Measurements from ENCODE around the gene ALDOC.

Gene ALDOC

DNA sequence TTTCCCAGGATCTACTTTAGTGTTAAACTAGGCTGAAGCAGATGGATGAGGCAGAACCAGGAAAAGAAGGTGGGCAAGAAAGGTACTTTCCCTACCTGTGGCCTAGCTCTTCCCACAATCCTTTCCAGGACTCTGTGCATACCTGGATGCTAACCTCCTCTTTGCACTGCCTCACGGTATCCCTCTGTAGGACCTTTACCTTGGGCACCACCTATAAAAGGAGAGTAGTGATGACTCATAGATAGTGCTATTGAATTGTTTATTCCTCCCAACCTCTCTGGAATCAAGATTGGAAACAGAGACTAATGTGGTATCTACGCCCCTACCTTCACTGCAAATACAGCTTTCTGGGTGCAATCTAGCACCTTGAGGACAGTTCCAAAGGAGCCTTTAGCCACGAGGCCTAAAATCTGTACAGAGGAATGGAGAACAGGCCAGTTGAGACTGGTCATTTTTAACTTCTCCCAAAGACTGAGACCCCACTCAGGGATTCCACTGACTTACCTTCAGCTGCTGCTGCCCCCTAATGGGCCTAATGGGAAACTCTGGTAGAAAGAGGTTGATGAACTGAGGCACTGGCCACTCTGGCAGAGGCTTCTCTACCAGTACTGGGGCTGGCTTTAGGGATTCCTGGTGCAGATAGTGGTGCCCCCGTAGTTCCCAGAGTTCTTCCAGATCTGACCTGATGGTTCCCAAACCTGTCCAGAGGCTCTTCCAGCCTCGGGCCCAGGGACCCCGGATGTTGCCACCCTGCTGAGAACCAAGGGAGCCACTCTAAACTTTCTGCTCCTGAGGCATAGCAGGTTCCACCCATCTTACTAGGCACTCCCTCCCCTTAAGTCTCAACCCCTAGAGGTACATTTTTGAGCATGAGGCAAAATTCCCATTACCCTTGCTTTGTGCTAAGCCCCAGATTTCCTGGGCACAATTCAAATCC, 36.5 kb upstream of the ALDOC start:
- TF ChIP-seq ZBTB7A (IDR thresholded peaks at IDR 0.05; ENCODE audit: low read depth) (no peak), RAD21 (IDR thresholded peaks at IDR 0.05; ENCODE audit: low read depth) (peak; percentile 32)

- TF ChIP-seq YY1 (IDR thresholded peaks at IDR 0.05; ENCODE audit: low read depth) (no peak), TCF12 (IDR thresholded peaks at IDR 0.05; ENCODE audit: low read depth) (no peak), ZBTB7A (IDR thresholded peaks at IDR 0.05; ENCODE audit: low read depth) (no peak), CEBPB (IDR thresholded peaks at IDR 0.05) (no peak), TAF1 (IDR thresholded peaks at IDR 0.05; ENCODE audit: low read depth) (no peak), EGR1 (IDR thresholded peaks at IDR 0.05) (no peak), NFIC (IDR thresholded peaks at IDR 0.05) (no peak), RAD21 (IDR thresholded peaks at IDR 0.05; ENCODE audit: low read depth) (no peak), CREB1 (IDR thresholded peaks at IDR 0.05; ENCODE audit: low read depth) (no peak), TEAD4 (IDR thresholded peaks at IDR 0.05) (no peak), FOXM1 (IDR thresholded peaks at IDR 0.05; ENCODE audit: borderline replicate concordance, low read depth) (no peak), USF1 (IDR thresholded peaks at IDR 0.05) (no peak), EP300 (IDR thresholded peaks at IDR 0.05; ENCODE audit: borderline replicate concordance) (no peak)
- TF ChIP-seq, protein P1, sequence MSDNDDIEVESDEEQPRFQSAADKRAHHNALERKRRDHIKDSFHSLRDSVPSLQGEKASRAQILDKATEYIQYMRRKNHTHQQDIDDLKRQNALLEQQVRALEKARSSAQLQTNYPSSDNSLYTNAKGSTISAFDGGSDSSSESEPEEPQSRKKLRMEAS (IDR thresholded peaks at IDR 0.05) = no peak
- TF ChIP-seq, protein P2, sequence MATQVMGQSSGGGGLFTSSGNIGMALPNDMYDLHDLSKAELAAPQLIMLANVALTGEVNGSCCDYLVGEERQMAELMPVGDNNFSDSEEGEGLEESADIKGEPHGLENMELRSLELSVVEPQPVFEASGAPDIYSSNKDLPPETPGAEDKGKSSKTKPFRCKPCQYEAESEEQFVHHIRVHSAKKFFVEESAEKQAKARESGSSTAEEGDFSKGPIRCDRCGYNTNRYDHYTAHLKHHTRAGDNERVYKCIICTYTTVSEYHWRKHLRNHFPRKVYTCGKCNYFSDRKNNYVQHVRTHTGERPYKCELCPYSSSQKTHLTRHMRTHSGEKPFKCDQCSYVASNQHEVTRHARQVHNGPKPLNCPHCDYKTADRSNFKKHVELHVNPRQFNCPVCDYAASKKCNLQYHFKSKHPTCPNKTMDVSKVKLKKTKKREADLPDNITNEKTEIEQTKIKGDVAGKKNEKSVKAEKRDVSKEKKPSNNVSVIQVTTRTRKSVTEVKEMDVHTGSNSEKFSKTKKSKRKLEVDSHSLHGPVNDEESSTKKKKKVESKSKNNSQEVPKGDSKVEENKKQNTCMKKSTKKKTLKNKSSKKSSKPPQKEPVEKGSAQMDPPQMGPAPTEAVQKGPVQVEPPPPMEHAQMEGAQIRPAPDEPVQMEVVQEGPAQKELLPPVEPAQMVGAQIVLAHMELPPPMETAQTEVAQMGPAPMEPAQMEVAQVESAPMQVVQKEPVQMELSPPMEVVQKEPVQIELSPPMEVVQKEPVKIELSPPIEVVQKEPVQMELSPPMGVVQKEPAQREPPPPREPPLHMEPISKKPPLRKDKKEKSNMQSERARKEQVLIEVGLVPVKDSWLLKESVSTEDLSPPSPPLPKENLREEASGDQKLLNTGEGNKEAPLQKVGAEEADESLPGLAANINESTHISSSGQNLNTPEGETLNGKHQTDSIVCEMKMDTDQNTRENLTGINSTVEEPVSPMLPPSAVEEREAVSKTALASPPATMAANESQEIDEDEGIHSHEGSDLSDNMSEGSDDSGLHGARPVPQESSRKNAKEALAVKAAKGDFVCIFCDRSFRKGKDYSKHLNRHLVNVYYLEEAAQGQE (IDR thresholded peaks at IDR 0.05; ENCODE audit: low read depth) = no peak
Observed at GRCh38 chr17:28612531-28612930, 35.8 kb upstream of the ALDOC start.

DNA sequence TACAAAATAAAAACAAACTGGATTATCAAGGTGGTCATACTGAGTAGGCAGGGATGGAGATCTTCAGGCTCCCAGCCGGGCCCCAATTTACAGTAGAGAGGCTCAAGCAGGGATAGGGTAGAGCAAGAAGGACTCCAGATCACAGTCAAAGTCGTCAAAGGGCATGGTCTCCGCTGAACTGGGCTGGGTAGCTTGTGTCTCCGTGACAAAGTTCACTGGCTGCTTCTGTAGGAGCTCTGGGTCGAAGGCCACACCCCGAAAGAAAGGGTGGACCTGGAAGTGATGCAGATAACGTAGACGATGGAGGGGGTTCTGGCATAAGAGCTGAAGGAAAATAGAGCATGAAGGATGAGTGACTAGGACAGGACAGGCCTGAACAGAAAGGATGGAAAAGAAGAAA, 33.7 kb upstream of the ALDOC start:
- TF ChIP-seq, protein P2 (IDR thresholded peaks at IDR 0.05; ENCODE audit: low read depth) = no peak
- no peak for TF ChIP-seq RAD21 (IDR thresholded peaks at IDR 0.05; ENCODE audit: low read depth)
- no peak for TF ChIP-seq FOXM1 (IDR thresholded peaks at IDR 0.05; ENCODE audit: borderline replicate concordance, low read depth)
- no peak for TF ChIP-seq TCF12 (IDR thresholded peaks at IDR 0.05; ENCODE audit: low read depth)
- TF ChIP-seq ZBTB7A (IDR thresholded peaks at IDR 0.05; ENCODE audit: low read depth) = no peak

DNA sequence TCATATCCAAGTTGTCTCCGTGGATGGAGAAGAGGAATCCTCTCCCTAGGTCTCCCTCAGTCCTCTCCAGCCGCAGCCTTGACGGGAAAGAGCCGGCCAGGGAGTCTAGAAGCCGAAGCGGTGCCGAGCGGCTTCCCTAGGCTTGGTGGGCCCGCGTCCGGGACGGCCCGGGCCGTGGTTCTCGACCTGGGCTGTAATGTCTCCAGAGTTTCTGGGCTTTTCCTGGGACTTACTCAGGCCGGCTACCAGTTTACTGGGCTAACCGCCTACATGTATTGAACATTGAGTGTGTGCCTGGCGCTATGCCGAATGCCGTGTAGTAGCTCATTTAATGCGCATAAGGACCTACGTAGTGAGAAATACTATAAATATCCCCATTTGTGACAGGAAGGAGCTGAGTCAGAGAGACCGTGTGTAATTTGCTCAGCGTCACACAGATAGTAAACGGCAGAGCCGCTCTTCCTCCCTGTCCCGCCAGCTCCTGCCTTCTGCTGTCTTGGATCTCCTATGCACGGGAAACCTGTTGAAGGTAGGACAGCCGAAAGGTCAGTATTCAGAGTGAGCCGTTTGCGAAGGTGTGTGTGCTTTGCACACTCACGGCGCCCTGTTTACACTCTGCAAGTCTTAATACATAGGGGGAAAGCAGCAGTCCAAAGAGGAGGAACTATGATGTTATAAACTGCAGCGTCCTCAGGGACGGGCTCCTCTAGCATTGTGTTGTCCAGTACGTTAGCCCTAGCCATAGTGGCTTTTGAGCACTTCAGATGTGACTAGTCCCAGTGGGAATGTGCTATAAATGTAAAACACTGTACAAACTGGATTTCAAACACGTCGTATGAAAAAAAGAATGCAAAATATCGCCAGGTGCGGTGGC, 22.9 kb upstream of the ALDOC start:
- no peak for TF ChIP-seq TAF1 (IDR thresholded peaks at IDR 0.05; ENCODE audit: low read depth)
- no peak for TF ChIP-seq YY1 (IDR thresholded peaks at IDR 0.05; ENCODE audit: low read depth)
- TF ChIP-seq, protein P2 (IDR thresholded peaks at IDR 0.05; ENCODE audit: low read depth) = no peak

DNA sequence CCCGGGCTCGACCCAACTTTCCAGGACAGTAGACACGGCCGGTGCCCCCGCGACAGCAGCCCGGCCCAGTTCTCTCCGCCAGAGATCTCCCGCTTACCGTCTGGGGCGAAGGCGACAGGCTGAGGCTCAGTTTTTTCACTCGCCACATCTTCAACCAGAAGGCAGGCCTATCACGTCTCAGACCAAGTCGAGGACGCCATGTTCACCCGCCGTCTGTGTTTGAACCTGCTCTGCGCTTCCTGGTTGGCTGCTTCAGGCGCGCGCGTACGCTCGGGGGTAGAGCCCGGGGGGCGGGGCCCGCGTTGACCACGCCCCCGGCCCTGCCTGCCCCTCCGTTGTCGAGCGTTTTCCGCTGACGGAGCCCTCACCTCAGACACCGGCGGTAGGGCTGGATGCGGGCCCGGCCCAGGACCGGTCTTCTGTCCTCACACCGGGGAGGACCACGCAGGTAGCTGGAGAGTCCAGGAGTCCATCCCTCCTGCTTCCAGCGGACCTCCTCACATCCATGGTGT, 22.2 kb upstream of the ALDOC start, which contains the start of gene SPAG5:
TSS of gene SPAG5 (minus strand) at position 227 of the 512 bp plus-strand sequence. CDS start at position 148, 79 bp downstream.
- TF ChIP-seq, protein P2 (IDR thresholded peaks at IDR 0.05; ENCODE audit: low read depth) = no peak
- TF ChIP-seq, protein P1 (IDR thresholded peaks at IDR 0.05) = peak; percentile 46; the same call in 1 of the 2 replicates
- TF ChIP-seq TEAD4 (IDR thresholded peaks at IDR 0.05) (no peak), NFIC (IDR thresholded peaks at IDR 0.05) (no peak), RAD21 (IDR thresholded peaks at IDR 0.05; ENCODE audit: low read depth) (no peak), TCF12 (IDR thresholded peaks at IDR 0.05; ENCODE audit: low read depth) (0 out of 2 replicates have a peak, but pooled peaks have one; percentile 0), EGR1 (IDR thresholded peaks at IDR 0.05) (no peak), ZBTB7A (IDR thresholded peaks at IDR 0.05; ENCODE audit: low read depth) (no peak), USF1 (IDR thresholded peaks at IDR 0.05) (no peak), YY1 (IDR thresholded peaks at IDR 0.05; ENCODE audit: low read depth) (peak; percentile 91), CREB1 (IDR thresholded peaks at IDR 0.05; ENCODE audit: low read depth) (peak; percentile 19; the same call in 1 of the 2 replicates), EP300 (IDR thresholded peaks at IDR 0.05; ENCODE audit: borderline replicate concordance) (no peak), CEBPB (IDR thresholded peaks at IDR 0.05) (no peak), FOXM1 (IDR thresholded peaks at IDR 0.05; ENCODE audit: borderline replicate concordance, low read depth) (peak; percentile 85), TAF1 (IDR thresholded peaks at IDR 0.05; ENCODE audit: low read depth) (peak; percentile 79)
